SK-N-MC (cell line): ENCODE data around the gene RAC3.

Source experiments
- EZH2 ChIP-seq: fragments of 200-600 bp; sonication (generic); IDR thresholded peaks from one replicate; pipeline ENCODE4 v1.6.1; 2017; ENCODE audit warnings: antibody characterized with exemption
- FOXP2 ChIP-seq: optimal IDR thresholded peaks from 2 replicates; pipeline ENCODE3; 2011; ENCODE audit warnings: mild to moderate bottlenecking, moderate library complexity; ENCODE audit not compliant: insufficient read depth; ENCODE audit errors: extremely low read length, control extremely low read depth
- POLR2AphosphoS5 ChIP-seq: IDR thresholded peaks from 2 replicates; pipeline ENCODE4 v1.6.1; 2012; ENCODE audit warnings: mild to moderate bottlenecking, low read depth, low read length, borderline replicate concordance

- TF ChIP-seq EZH2, result no peak
- no peak for TF ChIP-seq POLR2AphosphoS5
- no peak for TF ChIP-seq FOXP2
Observed at GRCh38 chr17:82062984-82063368, 31.5 kb downstream of the RAC3 start.
